Caco-2 (cell line): Measurements from ENCODE around the gene PRKCB. TPM values are rescaled to one million over a fixed set of nuclear protein-coding genes. Genes with fewer than 3 reads are reported as not detected.

Source experiments
- BruUV-seq: library from RNA; stranded (reverse); fragments of 400-500 nt; replicated peaks from 2 replicates; lab custom pipeline; 2021; lab: Mats Ljungman, UMichigan
- CTCF ChIA-PET: fragments of 300-600 bp; sonication (Branson Sonifier 250); formaldehyde crosslinking; loops from one replicate; lab custom pipeline; 2022; ENCODE audit warnings: antibody characterized with exemption; lab: Charles Lee
- POLR2A ChIA-PET: fragments of 300-600 bp; sonication (Branson Sonifier 250); formaldehyde crosslinking; loops from one replicate; lab custom pipeline; 2022; ENCODE audit warnings: antibody characterized with exemption; lab: Charles Lee
- DNase-seq, 2 experiments: peaks; one replicate each; pipeline versions ENCODE4 v3.0.0 to v3.0.0-alpha.2; 2020 to 2022
- H3K27me3 ChIP-seq: replicated peaks from 2 replicates; pipeline ENCODE4 v1.6.0; 2011; ENCODE audit warnings: low read length; ENCODE audit not compliant: control insufficient read depth, insufficient read depth
- H3K36me3 ChIP-seq: 2 replicates; pipeline ENCODE4 v1.5.1; 2011; ENCODE audit warnings: low read length; ENCODE audit not compliant: control insufficient read depth, insufficient read depth
- H3K4me1 ChIP-seq: fragments of 250-450 bp; sonication (Bioruptor Pico); 2 replicates; pipeline ENCODE4 v1.5.1; 2020; ENCODE audit warnings: mild to moderate bottlenecking
- H3K4me3 ChIP-seq: 2 replicates; pipeline ENCODE4 v1.5.1; 2011; ENCODE audit warnings: low read depth, mild to moderate bottlenecking, control low read depth, low read length
- H3K9me3 ChIP-seq: fragments of 250-450 bp; sonication (Bioruptor Pico); 2 replicates; pipeline ENCODE4 v1.5.1; 2020; ENCODE audit warnings: mild to moderate bottlenecking, moderate library complexity
- H3K27ac Mint-ChIP-seq: one replicate; pipeline ENCODE4 v1.8.0; 2022; ENCODE audit warnings: mixed read lengths; ENCODE audit not compliant: unreplicated experiment
- H3K27me3 Mint-ChIP-seq: one replicate; pipeline ENCODE4 v1.8.0; 2022; ENCODE audit warnings: mixed read lengths; ENCODE audit not compliant: insufficient read depth, unreplicated experiment
- H3K36me3 Mint-ChIP-seq: one replicate; pipeline ENCODE4 v1.8.0; 2022; ENCODE audit warnings: mild to moderate bottlenecking, mixed read lengths; ENCODE audit not compliant: insufficient read depth, unreplicated experiment
- H3K4me1 Mint-ChIP-seq: one replicate; pipeline ENCODE4 v1.8.0; 2022; ENCODE audit warnings: low read depth, mixed read lengths; ENCODE audit not compliant: unreplicated experiment
- H3K4me3 Mint-ChIP-seq: one replicate; pipeline ENCODE4 v1.8.0; 2022; ENCODE audit warnings: mild to moderate bottlenecking, moderate library complexity, mixed read lengths; ENCODE audit not compliant: unreplicated experiment
- H3K9me3 Mint-ChIP-seq: one replicate; pipeline ENCODE4 v1.8.0; 2022; ENCODE audit warnings: mixed read lengths; ENCODE audit not compliant: unreplicated experiment
- intact Hi-C: fragments of 100-400 bp; cut with micrococcal nuclease; formaldehyde crosslinking; loops from one replicate; pipeline ENCODE4 v1.10.0; 2022; ENCODE audit not compliant: unreplicated experiment
- total RNA-seq: library from RNA; stranded (reverse); gene quantifications from 2 replicates; pipeline ENCODE4 v1.2.3, GENCODE V29; 2022
- TF ChIP-seq, protein P1 (sequence below), 2 experiments: fragments of 200-600 bp in 1 of 2; IDR thresholded peaks; 1 replicate in 1 of 2; 2 replicates in 1 of 2; pipeline versions ENCODE4 v1.5.1 to v1.8.0; 2011 to 2022; ENCODE audit warnings: antibody characterized with exemption in 1 of 2, control low read depth in 1 of 2, inconsistent platforms in 1 of 2, low read depth in 1 of 2, low read length in 1 of 2, mild to moderate bottlenecking in 1 of 2, moderate library complexity in 1 of 2; ENCODE audit not compliant: insufficient read depth in 1 of 2, severe bottlenecking in 1 of 2, unreplicated experiment in 1 of 2

Gene PRKCB
- total RNA-seq, 1 experiment from 2014 or later, result not detected

GRCh38 chr16:23821467-23821866 lies 14.3 kb upstream of the PRKCB start:
- no TSS peak for BruUV-seq
- Mint-ChIP-seq H3K4me1 (no peaks in the 10 kb centered on the region), H3K4me3 (no peak overlapping the region), H3K36me3 (no peaks in the 10 kb centered on the region), H3K27me3 (peaks cover 5% of the 10 kb centered on the region), H3K9me3 (no peaks in the 10 kb centered on the region), H3K27ac (no peak overlapping the region)
- DNase-seq, result no peak
- ChIA-PET POLR2A (no interaction called here), CTCF (no interaction called here)
- no peak overlapping the region for H3K4me3 ChIP-seq
- H3K4me1 ChIP-seq, result no peaks in the 10 kb centered on the region
- no peaks in the 10 kb centered on the region for H3K36me3 ChIP-seq
- TF ChIP-seq, protein P1, sequence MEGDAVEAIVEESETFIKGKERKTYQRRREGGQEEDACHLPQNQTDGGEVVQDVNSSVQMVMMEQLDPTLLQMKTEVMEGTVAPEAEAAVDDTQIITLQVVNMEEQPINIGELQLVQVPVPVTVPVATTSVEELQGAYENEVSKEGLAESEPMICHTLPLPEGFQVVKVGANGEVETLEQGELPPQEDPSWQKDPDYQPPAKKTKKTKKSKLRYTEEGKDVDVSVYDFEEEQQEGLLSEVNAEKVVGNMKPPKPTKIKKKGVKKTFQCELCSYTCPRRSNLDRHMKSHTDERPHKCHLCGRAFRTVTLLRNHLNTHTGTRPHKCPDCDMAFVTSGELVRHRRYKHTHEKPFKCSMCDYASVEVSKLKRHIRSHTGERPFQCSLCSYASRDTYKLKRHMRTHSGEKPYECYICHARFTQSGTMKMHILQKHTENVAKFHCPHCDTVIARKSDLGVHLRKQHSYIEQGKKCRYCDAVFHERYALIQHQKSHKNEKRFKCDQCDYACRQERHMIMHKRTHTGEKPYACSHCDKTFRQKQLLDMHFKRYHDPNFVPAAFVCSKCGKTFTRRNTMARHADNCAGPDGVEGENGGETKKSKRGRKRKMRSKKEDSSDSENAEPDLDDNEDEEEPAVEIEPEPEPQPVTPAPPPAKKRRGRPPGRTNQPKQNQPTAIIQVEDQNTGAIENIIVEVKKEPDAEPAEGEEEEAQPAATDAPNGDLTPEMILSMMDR (IDR thresholded peaks at IDR 0.05; ENCODE audit: insufficient read depth in 1 of 2, low read depth in 1 of 2, low read length in 1 of 2, severe bottlenecking in 1 of 2, unreplicated experiment in 1 of 2), result no peak
- no peaks in the 10 kb centered on the region for H3K9me3 ChIP-seq
- intact Hi-C loops, result no loop called here
- H3K27me3 ChIP-seq, result no peaks in the 10 kb centered on the region

DNA sequence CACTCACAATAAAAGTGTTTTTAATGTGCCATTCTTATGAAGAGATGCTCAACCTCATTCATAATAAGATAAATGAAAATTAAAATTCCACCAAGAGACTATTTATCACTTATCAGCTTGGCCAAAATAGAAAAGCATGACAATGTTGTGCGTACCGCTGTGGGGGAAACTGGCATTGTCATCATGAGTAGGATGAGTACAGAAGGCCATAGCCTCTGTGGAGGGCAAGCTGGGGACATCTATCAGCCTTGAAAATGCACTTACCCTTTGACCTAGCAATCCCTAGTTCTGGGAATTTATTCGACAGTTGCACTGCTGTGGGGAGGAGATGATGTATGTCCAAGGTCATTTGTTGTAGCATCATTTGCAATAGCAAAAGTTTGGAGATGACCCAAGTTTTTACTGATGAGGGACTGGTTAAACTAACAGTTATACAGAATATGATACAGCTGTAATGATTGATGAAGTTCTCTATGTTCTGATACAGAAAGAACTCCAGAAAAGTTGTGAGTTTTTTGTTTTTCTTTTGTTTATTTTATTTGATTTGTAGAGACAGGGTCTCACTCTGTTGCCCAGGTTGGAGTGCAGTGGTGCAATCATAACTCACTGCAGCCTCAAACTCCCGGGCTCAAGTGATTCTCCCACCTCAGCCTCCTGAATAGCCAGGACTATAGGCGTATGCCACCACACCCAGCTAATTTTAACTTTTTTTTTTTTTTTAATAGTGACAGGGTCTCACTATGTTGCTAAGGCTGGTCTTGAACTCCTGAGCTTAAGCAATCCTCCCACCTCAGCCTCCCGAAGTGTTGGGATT lies 13.7 kb upstream of the PRKCB start:
- ChIA-PET POLR2A (no interaction called here), CTCF (no interaction called here)
- no TSS peak for BruUV-seq
- no peaks in the 10 kb centered on the region for H3K9me3 ChIP-seq
- Mint-ChIP-seq H3K36me3 (no peaks in the 10 kb centered on the region), H3K9me3 (no peaks in the 10 kb centered on the region), H3K4me1 (no peaks in the 10 kb centered on the region), H3K27me3 (peaks cover 5% of the 10 kb centered on the region), H3K27ac (no peak overlapping the region), H3K4me3 (no peak overlapping the region)
- no peak for DNase-seq
- TF ChIP-seq, protein P1 (IDR thresholded peaks at IDR 0.05; ENCODE audit: insufficient read depth in 1 of 2, low read depth in 1 of 2, low read length in 1 of 2, severe bottlenecking in 1 of 2, unreplicated experiment in 1 of 2), result no peak
- intact Hi-C loops, result no loop called here
- no peaks in the 10 kb centered on the region for H3K36me3 ChIP-seq
- H3K4me3 ChIP-seq, result no peak overlapping the region
- no peaks in the 10 kb centered on the region for H3K4me1 ChIP-seq
- H3K27me3 ChIP-seq, result no peaks in the 10 kb centered on the region

GRCh38 chr16:23823475-23824384 lies 12.1 kb upstream of the PRKCB start:
- Histone ChIP-seq H3K9me3 (no peaks in the 10 kb centered on the region), H3K36me3 (no peaks in the 10 kb centered on the region), H3K4me1 (no peaks in the 10 kb centered on the region), H3K27me3 (no peaks in the 10 kb centered on the region), H3K4me3 (no peak overlapping the region)
- no peaks in the 10 kb centered on the region for H3K9me3 Mint-ChIP-seq
- BruUV-seq, result no TSS peak
- no peak for DNase-seq
- H3K4me1 Mint-ChIP-seq, result no peaks in the 10 kb centered on the region
- H3K36me3 Mint-ChIP-seq, result no peaks in the 10 kb centered on the region
- ChIA-PET CTCF (no interaction called here), POLR2A (interaction anchor here (0.7 kb wide), 1 partner anchor 77 kb away, joined by 11 read pairs; no protein-coding TSS in a partner anchor)
- intact Hi-C loops, result no loop called here
- no peak overlapping the region for H3K4me3 Mint-ChIP-seq
- TF ChIP-seq, protein P1 (IDR thresholded peaks at IDR 0.05; ENCODE audit: insufficient read depth in 1 of 2, low read depth in 1 of 2, low read length in 1 of 2, severe bottlenecking in 1 of 2, unreplicated experiment in 1 of 2), result no peak
- peaks cover 3% of the 10 kb centered on the region for H3K27me3 Mint-ChIP-seq
- H3K27ac Mint-ChIP-seq, result no peak overlapping the region
